ENCODE data around the gene RFC3. TPM values are rescaled to one million over a fixed set of nuclear protein-coding genes. Genes with fewer than 3 reads are reported as not detected.

The RFC3 gene
- total and polyA plus RNA-seq, 4 donors = 4.4 to 8.3 (median 5.3) TPM

- WGBS, 2 donors = 53 to 59% methylated on average over 5 of the region's 5 CpGs
Observed at GRCh38 chr13:33876716-33877394, 58.9 kb downstream of the RFC3 start.

GRCh38 chr13:33879118-33879517 lies 61.2 kb downstream of the RFC3 start:
- WGBS, 2 donors = 58 to 63% methylated on average over 2 of the region's 2 CpGs
- H3K9me3 ChIP-seq (ENCODE audit: control insufficient read depth, low read length) = peaks cover 2% of the 10 kb centered on the region
- no peaks in the 10 kb centered on the region for H3K36me3 ChIP-seq (ENCODE audit: control insufficient read depth in 1 of 2, insufficient read depth in 2 of 2, low read length in 1 of 2)
- no peaks in the 10 kb centered on the region for H3K4me1 ChIP-seq (ENCODE audit: control insufficient read depth in 1 of 2, insufficient read depth in 2 of 2, low read length in 2 of 2)
- intact Hi-C loops (cut with DNase I) = no loop called here
- H3K27ac ChIP-seq (ENCODE audit: low read depth in 1 of 2, low read length in 2 of 2) = no peak overlapping the region
- H3K4me3 ChIP-seq (ENCODE audit: low read length in 2 of 2) = no peak overlapping the region
- DNase-seq (no peak), ATAC-seq (ENCODE audit: low FRiP score) (no peak)
- H3K27me3 ChIP-seq (ENCODE audit: control insufficient read depth in 1 of 2, insufficient read depth in 2 of 2, low read length in 1 of 2) = no peaks in the 10 kb centered on the region

More at GRCh38 chr13:33876716-33877394, 58.9 kb downstream of the RFC3 start:
- intact Hi-C loops (cut with DNase I) = no loop called here
- no peaks in the 10 kb centered on the region for H3K4me1 ChIP-seq (ENCODE audit: control insufficient read depth in 1 of 2, insufficient read depth in 2 of 2, low read length in 2 of 2)
- H3K27me3 ChIP-seq (ENCODE audit: control insufficient read depth in 1 of 2, insufficient read depth in 2 of 2, low read length in 1 of 2) = no peaks in the 10 kb centered on the region
- no peak overlapping the region for H3K27ac ChIP-seq (ENCODE audit: low read depth in 1 of 2, low read length in 2 of 2)
- no peaks in the 10 kb centered on the region for H3K36me3 ChIP-seq (ENCODE audit: control insufficient read depth in 1 of 2, insufficient read depth in 2 of 2, low read length in 1 of 2)
- peaks cover 2% of the 10 kb centered on the region for H3K9me3 ChIP-seq (ENCODE audit: control insufficient read depth, low read length)
- DNase-seq (no peak), ATAC-seq (ENCODE audit: low FRiP score) (no peak)
- no peak overlapping the region for H3K4me3 ChIP-seq (ENCODE audit: low read length in 2 of 2)

DNA sequence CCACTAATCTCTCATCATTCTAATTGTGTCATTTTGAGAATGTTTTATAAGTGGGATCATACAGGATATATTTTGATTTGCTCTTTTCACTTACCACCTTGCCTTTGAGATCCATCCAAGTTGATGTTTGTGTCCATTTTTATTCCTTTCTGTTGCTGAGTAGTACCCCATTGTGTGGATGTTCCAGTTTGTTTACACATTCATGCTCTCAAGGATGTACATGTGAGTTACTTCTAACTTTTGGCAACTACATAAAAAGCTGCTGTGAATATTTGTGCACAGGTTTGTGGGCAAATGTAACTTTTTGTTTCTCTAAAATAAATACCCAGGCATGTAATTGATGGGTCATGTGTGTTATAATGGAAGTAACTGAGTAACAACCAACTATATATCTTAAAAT lies 64.9 kb downstream of the RFC3 start:
- H3K27ac ChIP-seq (ENCODE audit: low read depth in 1 of 2, low read length in 2 of 2) = no peak overlapping the region
- H3K9me3 ChIP-seq (ENCODE audit: control insufficient read depth, low read length) = peaks cover 2% of the 10 kb centered on the region
- no peaks in the 10 kb centered on the region for H3K27me3 ChIP-seq (ENCODE audit: control insufficient read depth in 1 of 2, insufficient read depth in 2 of 2, low read length in 1 of 2)
- intact Hi-C loops (cut with DNase I) = no loop called here
- DNase-seq = no peak
- no peaks in the 10 kb centered on the region for H3K4me1 ChIP-seq (ENCODE audit: control insufficient read depth in 1 of 2, insufficient read depth in 2 of 2, low read length in 2 of 2)
- no peaks in the 10 kb centered on the region for H3K36me3 ChIP-seq (ENCODE audit: control insufficient read depth in 1 of 2, insufficient read depth in 2 of 2, low read length in 1 of 2)
- no peak for ATAC-seq (ENCODE audit: low FRiP score)
- H3K4me3 ChIP-seq (ENCODE audit: low read length in 2 of 2) = no peak overlapping the region

- no peak for ATAC-seq (ENCODE audit: low FRiP score)
- H3K4me1 ChIP-seq (ENCODE audit: control insufficient read depth in 1 of 2, insufficient read depth in 2 of 2, low read length in 2 of 2) = no peaks in the 10 kb centered on the region
- no peaks in the 10 kb centered on the region for H3K36me3 ChIP-seq (ENCODE audit: control insufficient read depth in 1 of 2, insufficient read depth in 2 of 2, low read length in 1 of 2)
- H3K9me3 ChIP-seq (ENCODE audit: control insufficient read depth, low read length) = peaks cover 2% of the 10 kb centered on the region
- 45 to 47% methylated on average over 11 of the region's 11 CpGs for WGBS, 2 donors
- DNase-seq = no peak
- H3K27me3 ChIP-seq (ENCODE audit: control insufficient read depth in 1 of 2, insufficient read depth in 2 of 2, low read length in 1 of 2) = peaks cover 0 to 1% of the 10 kb centered on the region in 2 donors
- no peak overlapping the region for H3K4me3 ChIP-seq (ENCODE audit: low read length in 2 of 2)
- intact Hi-C loops (cut with DNase I) = no loop called here
- no peak overlapping the region for H3K27ac ChIP-seq (ENCODE audit: low read depth in 1 of 2, low read length in 2 of 2)
Observed at GRCh38 chr13:33884531-33885220, 66.7 kb downstream of the RFC3 start.
